ENCODE measurements around the gene MINDY2.
"Not testable (repeated sequence)": the region's sequence is repeated elsewhere in the genome, so short reads cannot be mapped to it uniquely, and the experiment has no call there.

MINDY2 gene

GRCh38 chr15:58755350-58755749 is 15.8 kb upstream of the MINDY2 start:
- no peak for DNase-seq (ENCODE audit: low read depth)

- DNase-seq (ENCODE audit: low read depth) = no peak
These were observed 15.1 kb upstream of the MINDY2 start for GRCh38 chr15:58755956-58756355.

- no peak for DNase-seq (ENCODE audit: low read depth)
These were observed 13.0 kb upstream of the MINDY2 start for GRCh38 chr15:58758141-58758540.

- DNase-seq (ENCODE audit: low read depth) = no peak
These were observed 10.6 kb upstream of the MINDY2 start for GRCh38 chr15:58760385-58761009.

GRCh38 chr15:58761010-58761388 is 10.1 kb upstream of the MINDY2 start:
- DNase-seq (ENCODE audit: low read depth) = no peak

GRCh38 chr15:58762285-58762684 is 8.8 kb upstream of the MINDY2 start:
- DNase-seq (ENCODE audit: low read depth) = no peak

- DNase-seq (ENCODE audit: low read depth) = no peak
These were observed 8.4 kb upstream of the MINDY2 start for GRCh38 chr15:58762731-58763130.

GRCh38 chr15:58764468-58764867 is 6.6 kb upstream of the MINDY2 start:
- DNase-seq (ENCODE audit: low read depth) = no peak

GRCh38 chr15:58766290-58766689 is 4.8 kb upstream of the MINDY2 start:
- DNase-seq (ENCODE audit: low read depth) = no peak

- not testable (repeated sequence) for DNase-seq (ENCODE audit: low read depth)
These were observed 2.5 kb upstream of the MINDY2 start for GRCh38 chr15:58768601-58769004.

GRCh38 chr15:58770519-58770856 is 614 bp upstream of the MINDY2 start:
- DNase-seq (ENCODE audit: low read depth) = no peak

GRCh38 chr15:58771621-58772250 is 634 bp downstream of the MINDY2 start:
- no peak for DNase-seq (ENCODE audit: low read depth)

GRCh38 chr15:58773024-58773423 is 1.9 kb downstream of the MINDY2 start:
- DNase-seq (ENCODE audit: low read depth) = no peak

- no peak for DNase-seq (ENCODE audit: low read depth)
These were observed 4.3 kb downstream of the MINDY2 start for GRCh38 chr15:58775402-58775801.

GRCh38 chr15:58777107-58777506 is 6.0 kb downstream of the MINDY2 start:
- no peak for DNase-seq (ENCODE audit: low read depth)

GRCh38 chr15:58779554-58779953 is 8.5 kb downstream of the MINDY2 start:
- no peak for DNase-seq (ENCODE audit: low read depth)

GRCh38 chr15:58785355-58785754 is 14.3 kb downstream of the MINDY2 start:
- no peak for DNase-seq (ENCODE audit: low read depth)

GRCh38 chr15:58788056-58788710 is 17.1 kb downstream of the MINDY2 start:
- DNase-seq (ENCODE audit: low read depth) = no peak

- DNase-seq (ENCODE audit: low read depth) = no peak
These were observed 22.8 kb downstream of the MINDY2 start for GRCh38 chr15:58793862-58794261.

GRCh38 chr15:58795825-58796224 is 24.7 kb downstream of the MINDY2 start:
- DNase-seq (ENCODE audit: low read depth) = no peak

GRCh38 chr15:58797505-58797904 is 26.4 kb downstream of the MINDY2 start:
- no peak for DNase-seq (ENCODE audit: low read depth)

GRCh38 chr15:58805095-58805494 is 34.0 kb downstream of the MINDY2 start:
- DNase-seq (ENCODE audit: low read depth) = no peak

GRCh38 chr15:58823267-58823666 is 52.2 kb downstream of the MINDY2 start:
- not testable (repeated sequence) for DNase-seq (ENCODE audit: low read depth)

- DNase-seq (ENCODE audit: low read depth) = no peak
These were observed 59.5 kb downstream of the MINDY2 start for GRCh38 chr15:58830556-58830955.
